ENCODE data around the gene CDH19. TPM values are rescaled to one million over a fixed set of nuclear protein-coding genes. Genes with fewer than 3 reads are reported as not detected.

The CDH19 gene
- total RNA-seq, 1 experiment from 2014 or later = not detected

- no peaks in the 10 kb centered on the region for H4K20me1 ChIP-seq (ENCODE audit: insufficient read depth)
- no peaks in the 10 kb centered on the region for H3K79me2 ChIP-seq (ENCODE audit: insufficient read depth, low read length)
- no peak overlapping the region for H2AFZ ChIP-seq (ENCODE audit: low read depth, low read length, poor library complexity, severe bottlenecking)
- H3K9ac ChIP-seq (ENCODE audit: low read length) = no peak overlapping the region
- no peaks in the 10 kb centered on the region for H3K4me1 ChIP-seq (ENCODE audit: control insufficient read depth in 1 of 2, insufficient read depth in 2 of 2, low read length in 2 of 2)
- no peak for DNase-seq (ENCODE audit: low read depth, low spot score)
- no peaks in the 10 kb centered on the region for H3K27me3 ChIP-seq (ENCODE audit: insufficient read depth, low read length)
- ChIA-PET POLR2A (no interaction called here), CTCF (no interaction called here), RAD21 (ENCODE audit: low non-redundant PET in 1 of 2, low total read pairs in 2 of 2, uncharacterized antibody in 2 of 2, unreplicated experiment in 2 of 2) (no interaction called here)
- H3K27ac ChIP-seq (ENCODE audit: low read depth, low read length) = no peak overlapping the region
- no peak overlapping the region for H3K4me3 ChIP-seq (replicated peaks in 1 of 2; ENCODE audit: low read depth in 1 of 2, low read length in 2 of 2)
- intact Hi-C loops (cut with micrococcal nuclease) = no loop called here
- peaks cover 3 to 4% of the 10 kb centered on the region in 2 experiments; a peak in 2 of 4 replicates for H3K9me3 ChIP-seq (ENCODE audit: control insufficient read depth in 1 of 2, insufficient read depth in 1 of 2, low read depth in 1 of 2, low read length in 2 of 2)
- no peak for TF ChIP-seq EZH2phosphoT487 (IDR thresholded peaks at IDR 0.05; ENCODE audit: borderline replicate concordance)
- TF ChIP-seq POLR2AphosphoS5 (IDR thresholded peaks at IDR 0.05; ENCODE audit: low read depth, low read length) = no peak
- TF ChIP-seq JUND (IDR thresholded peaks at IDR 0.05) = no peak
- TF ChIP-seq RAD21 (IDR thresholded peaks at IDR 0.05; ENCODE audit: low read depth) = no peak
- no peak for TF ChIP-seq ELF1 (IDR thresholded peaks at IDR 0.05; ENCODE audit: borderline replicate concordance, low read depth)
- no peak for TF ChIP-seq TCF7L2 (IDR thresholded peaks at IDR 0.05; ENCODE audit: borderline replicate concordance, extremely low read depth, insufficient read depth, insufficient read length)
- TF ChIP-seq CEBPB (IDR thresholded peaks at IDR 0.05; ENCODE audit: low read depth) = no peak
- no peak for TF ChIP-seq YY1 (IDR thresholded peaks at IDR 0.05; ENCODE audit: extremely low read depth, insufficient replicate concordance, low read depth, low read length)
- no peaks in the 10 kb centered on the region for H3K36me3 ChIP-seq (ENCODE audit: control insufficient read depth in 1 of 2, insufficient read depth in 2 of 2, low read length in 2 of 2)
- H3K4me2 ChIP-seq (ENCODE audit: low read length) = no peak overlapping the region
- no TSS peak for BruUV-seq (replicated peaks)
- no peak for ATAC-seq
- no peaks in the 10 kb centered on the region for H3K9me2 ChIP-seq (ENCODE audit: insufficient read depth)
Measured at GRCh38 chr18:66601649-66602048, 2.2 kb downstream of the CDH19 start.

DNA sequence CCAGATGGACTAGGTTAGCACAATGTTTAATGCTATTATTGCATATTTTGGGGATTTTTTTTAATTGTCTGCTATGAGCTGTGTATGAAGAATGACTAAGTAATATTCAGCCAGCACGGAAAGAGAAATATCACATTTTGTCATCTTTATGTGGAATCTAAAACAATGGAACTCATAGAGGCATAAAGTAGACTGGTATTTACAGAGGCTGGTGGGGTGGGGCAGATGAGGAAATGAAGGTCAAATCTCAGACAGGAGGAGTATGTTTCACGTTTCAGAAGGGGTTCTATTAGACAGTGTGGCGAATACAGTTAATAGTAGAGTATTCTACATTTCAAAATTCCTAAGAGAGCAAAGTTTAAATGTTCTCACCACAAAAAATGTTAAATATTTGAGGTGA lies 4.7 kb downstream of the CDH19 start:
- intact Hi-C loops (cut with micrococcal nuclease) = no loop called here
- ChIA-PET CTCF (no interaction called here), POLR2A (no interaction called here), RAD21 (ENCODE audit: low non-redundant PET in 1 of 2, low total read pairs in 2 of 2, uncharacterized antibody in 2 of 2, unreplicated experiment in 2 of 2) (no interaction called here)
- Histone ChIP-seq H3K27me3 (ENCODE audit: insufficient read depth, low read length) (no peaks in the 10 kb centered on the region), H2AFZ (ENCODE audit: low read depth, low read length, poor library complexity, severe bottlenecking) (no peak overlapping the region), H4K20me1 (ENCODE audit: insufficient read depth) (no peaks in the 10 kb centered on the region), H3K4me3 (replicated peaks in 1 of 2; ENCODE audit: low read depth in 1 of 2, low read length in 2 of 2) (no peak overlapping the region), H3K27ac (ENCODE audit: low read depth, low read length) (no peak overlapping the region), H3K4me2 (ENCODE audit: low read length) (no peak overlapping the region), H3K79me2 (ENCODE audit: insufficient read depth, low read length) (no peaks in the 10 kb centered on the region), H3K4me1 (ENCODE audit: control insufficient read depth in 1 of 2, insufficient read depth in 2 of 2, low read length in 2 of 2) (no peaks in the 10 kb centered on the region), H3K36me3 (ENCODE audit: control insufficient read depth in 1 of 2, insufficient read depth in 2 of 2, low read length in 2 of 2) (no peaks in the 10 kb centered on the region), H3K9me2 (ENCODE audit: insufficient read depth) (no peaks in the 10 kb centered on the region), H3K9me3 (ENCODE audit: control insufficient read depth in 1 of 2, insufficient read depth in 1 of 2, low read depth in 1 of 2, low read length in 2 of 2) (peaks cover 3% of the 10 kb centered on the region in 2 experiments; a peak in 2 of 4 replicates), H3K9ac (ENCODE audit: low read length) (no peak overlapping the region)
- ATAC-seq (no peak), DNase-seq (ENCODE audit: low read depth, low spot score) (no peak)
- no TSS peak for BruUV-seq (replicated peaks)
- TF ChIP-seq EZH2 (IDR thresholded peaks at IDR 0.05) = no peak
- TF ChIP-seq ELF1 (IDR thresholded peaks at IDR 0.05; ENCODE audit: borderline replicate concordance, low read depth) = no peak
- no peak for TF ChIP-seq EGR1 (IDR thresholded peaks at IDR 0.05; ENCODE audit: low read depth)
- no peak for TF ChIP-seq ATF3 (IDR thresholded peaks at IDR 0.05)
- no peak for TF ChIP-seq RAD21 (IDR thresholded peaks at IDR 0.05; ENCODE audit: low read depth)
- TF ChIP-seq ZBTB33 (IDR thresholded peaks at IDR 0.05; ENCODE audit: extremely low read depth, insufficient replicate concordance, low read length) = no peak
- no peak for TF ChIP-seq CEBPB (IDR thresholded peaks at IDR 0.05; ENCODE audit: low read depth)
- no peak for TF ChIP-seq ZFX (IDR thresholded peaks at IDR 0.05)
- TF ChIP-seq FOSL1 (IDR thresholded peaks at IDR 0.05; ENCODE audit: low read depth) = no peak
- TF ChIP-seq SIN3A (IDR thresholded peaks at IDR 0.05; ENCODE audit: low read depth) = no peak
- TF ChIP-seq ZNF274 (IDR thresholded peaks at IDR 0.05; ENCODE audit: low read depth, low read length) = no peak
- no peak for TF ChIP-seq JUND (IDR thresholded peaks at IDR 0.05)
- no peak for TF ChIP-seq MAX (IDR thresholded peaks at IDR 0.05)
- no peak for TF ChIP-seq POLR2AphosphoS5 (IDR thresholded peaks at IDR 0.05; ENCODE audit: low read depth, low read length)
- no peak for TF ChIP-seq SRF (IDR thresholded peaks at IDR 0.05; ENCODE audit: low read depth)

Data from HCT116 (cell line).